ENCODE results near the gene URAD. TPM values are rescaled to one million over a fixed set of nuclear protein-coding genes. Genes with fewer than 3 reads are reported as not detected.

URAD gene
- total and polyA plus RNA-seq, 7 donors: 15.4 to 30.6 (median 20.8) TPM; not detected in 4

GRCh38 chr13:27979765-27980279 is 8.7 kb downstream of the URAD start:
- Histone ChIP-seq H3K36me3 (no peaks in the 10 kb centered on the region), H3K9me3 (no peaks in the 10 kb centered on the region), H3K27me3 (peaks cover 51 to 98% (median 88%) of the 10 kb centered on the region in 3 donors), H3K4me3 (no peak overlapping the region), H3K27ac (no peak overlapping the region), H3K4me1 (peaks cover 0 to 41% (median 29%) of the 10 kb centered on the region in 4 donors)
- TF ChIP-seq CTCF (IDR thresholded peaks at IDR 0.05) (no peak), POLR2A (IDR thresholded peaks at IDR 0.05) (no peak), POLR2AphosphoS5 (IDR thresholded peaks at IDR 0.05) (peak in 1 of 4 donors; percentile 39), EP300 (IDR thresholded peaks at IDR 0.05) (no peak)
- intact Hi-C loops (cut with DNase I): loop anchor here (5.0 to 10.0 kb wide), 2 partner anchors 603 to 1035 kb away; no protein-coding TSS in a partner anchor
- no peak for DNase-seq
- 1 to 8% methylated on average over 15 of the region's 15 CpGs for WGBS, 2 donors

- Histone ChIP-seq H3K27me3 (peaks cover 51 to 100% (median 95%) of the 10 kb centered on the region in 3 donors), H3K4me1 (peaks cover 0 to 41% (median 29%) of the 10 kb centered on the region in 4 donors), H3K27ac (no peak overlapping the region), H3K9me3 (no peaks in the 10 kb centered on the region), H3K36me3 (no peaks in the 10 kb centered on the region), H3K4me3 (no peak overlapping the region)
- DNase-seq: no peak
- intact Hi-C loops (cut with DNase I): no loop called here
- no peak for TF ChIP-seq CTCF (IDR thresholded peaks at IDR 0.05)
- no peak for TF ChIP-seq POLR2AphosphoS5 (IDR thresholded peaks at IDR 0.05)
- no peak for TF ChIP-seq POLR2A (IDR thresholded peaks at IDR 0.05)
- no peak for TF ChIP-seq EP300 (IDR thresholded peaks at IDR 0.05)
- WGBS, 2 donors: 2 to 10% methylated on average over 15 of the region's 15 CpGs
Observed at GRCh38 chr13:27979001-27979643, 9.4 kb downstream of the URAD start.

- Histone ChIP-seq H3K36me3 (no peaks in the 10 kb centered on the region), H3K4me3 (peak overlapping the region in 1 of 4 donors; percentile 8), H3K9me3 (no peaks in the 10 kb centered on the region), H3K4me1 (peaks cover 0 to 41% (median 29%) of the 10 kb centered on the region in 4 donors), H3K27me3 (peaks cover 51 to 99% (median 93%) of the 10 kb centered on the region in 3 donors), H3K27ac (no peak overlapping the region)
- no peak for DNase-seq
- 1 to 3% methylated on average over 65 of the region's 65 CpGs for WGBS, 2 donors
- intact Hi-C loops (cut with DNase I): no loop called here
- TF ChIP-seq POLR2A (IDR thresholded peaks at IDR 0.05) (no peak), CTCF (IDR thresholded peaks at IDR 0.05) (no peak)
Observed at GRCh38 chr13:27978301-27978968, 10.1 kb downstream of the URAD start.

GRCh38 chr13:27977476-27978300 is 10.8 kb downstream of the URAD start:
- no peaks in the 10 kb centered on the region for H3K36me3 ChIP-seq
- peaks cover 47 to 99% (median 93%) of the 10 kb centered on the region in 3 donors for H3K27me3 ChIP-seq
- H3K4me3 ChIP-seq: peak overlapping the region in 1 of 4 donors; percentile 8
- H3K9me3 ChIP-seq: no peaks in the 10 kb centered on the region
- peaks cover 0 to 41% (median 29%) of the 10 kb centered on the region in 4 donors for H3K4me1 ChIP-seq
- no peak for DNase-seq
- TF ChIP-seq EP300 (IDR thresholded peaks at IDR 0.05): no peak
- TF ChIP-seq POLR2AphosphoS5 (IDR thresholded peaks at IDR 0.05): no peak
- TF ChIP-seq POLR2A (IDR thresholded peaks at IDR 0.05): no peak
- no peak for TF ChIP-seq CTCF (IDR thresholded peaks at IDR 0.05)
- 1 to 3% methylated on average over 80 of the region's 80 CpGs for WGBS, 2 donors
- H3K27ac ChIP-seq: no peak overlapping the region
- intact Hi-C loops (cut with DNase I): no loop called here
